GM21447 (cell line): ENCODE data around the gene IFRD2.
"Not testable (repeated sequence)": the region's sequence is repeated elsewhere in the genome, so short reads cannot be mapped to it uniquely, and the experiment has no call there.

Experiments
- ATAC-seq: cut with Tn5 transposase; IDR thresholded peaks from one replicate; pipeline ENCODE4 v1.9.1; 2021; ENCODE audit not compliant: unreplicated experiment

The IFRD2 gene

GRCh38 chr3:50324351-50325112 lies 32.3 kb upstream of the IFRD2 start:
- no peak for ATAC-seq

- no peak for ATAC-seq
These were observed 31.5 kb upstream of the IFRD2 start for GRCh38 chr3:50323614-50324199.

GRCh38 chr3:50323092-50323600 lies 30.9 kb upstream of the IFRD2 start:
- ATAC-seq = no peak

- no peak for ATAC-seq
These were observed 30.3 kb upstream of the IFRD2 start, which contains the start of gene HYAL2 for GRCh38 chr3:50322386-50323091. TSS of gene HYAL2 (minus strand) at chr3:50322745. CDS start at chr3:50320489, 2,256 bp downstream.

GRCh38 chr3:50322115-50322385 lies 29.8 kb upstream of the IFRD2 start:
- ATAC-seq = no peak

- peak; percentile 81 for ATAC-seq
These were observed 29.3 kb upstream of the IFRD2 start for GRCh38 chr3:50321336-50322114.

GRCh38 chr3:50320853-50321335 lies 28.7 kb upstream of the IFRD2 start:
- peak; percentile 55 for ATAC-seq

- no peak for ATAC-seq
These were observed 27.8 kb upstream of the IFRD2 start for GRCh38 chr3:50319894-50320625.

- no peak for ATAC-seq
These were observed 27.1 kb upstream of the IFRD2 start for GRCh38 chr3:50319181-50319893.

- no peak for ATAC-seq
These were observed 26.4 kb upstream of the IFRD2 start for GRCh38 chr3:50318615-50319014.

- ATAC-seq = no peak
These were observed 25.9 kb upstream of the IFRD2 start for GRCh38 chr3:50318163-50318562.

- no peak for ATAC-seq
These were observed 25.1 kb upstream of the IFRD2 start for GRCh38 chr3:50317300-50317699.

- no peak for ATAC-seq
These were observed 24.5 kb upstream of the IFRD2 start for GRCh38 chr3:50316657-50317242.

GRCh38 chr3:50314816-50315215 lies 22.6 kb upstream of the IFRD2 start:
- ATAC-seq = no peak

- ATAC-seq = no peak
These were observed 22.1 kb upstream of the IFRD2 start for GRCh38 chr3:50314342-50314741.

- ATAC-seq = not testable (repeated sequence)
These were observed 19.8 kb upstream of the IFRD2 start for GRCh38 chr3:50312041-50312440.

- no peak for ATAC-seq
These were observed 12.4 kb upstream of the IFRD2 start for GRCh38 chr3:50304601-50305000.

GRCh38 chr3:50303013-50303815 lies 11.0 kb upstream of the IFRD2 start, which contains the start of gene HYAL1:
TSS of gene HYAL1 (minus strand) at chr3:50303574. CDS start at chr3:50302956, 618 bp downstream.
- no peak for ATAC-seq
